OCI-LY1 (cell line): Measurements from ENCODE around the gene ZBTB7C.

Source experiments
- EZH2 ChIP-seq: fragments of 200-600 bp; sonication (generic), shearing (Covaris generic); IDR thresholded peaks from 2 replicates; pipeline ENCODE4 v1.8.0; 2017; ENCODE audit warnings: borderline replicate concordance, mixed run types, mild to moderate bottlenecking, antibody characterized with exemption, low read length, moderate library complexity, mixed read lengths
- TF ChIP-seq, protein P1 (sequence below): fragments of 200-600 bp; sonication (generic), shearing (Covaris generic); IDR thresholded peaks from 2 replicates; pipeline ENCODE4 v1.5.1; 2017; ENCODE audit warnings: mild to moderate bottlenecking, antibody characterized with exemption, low read length, moderate library complexity, mixed read lengths

DNA sequence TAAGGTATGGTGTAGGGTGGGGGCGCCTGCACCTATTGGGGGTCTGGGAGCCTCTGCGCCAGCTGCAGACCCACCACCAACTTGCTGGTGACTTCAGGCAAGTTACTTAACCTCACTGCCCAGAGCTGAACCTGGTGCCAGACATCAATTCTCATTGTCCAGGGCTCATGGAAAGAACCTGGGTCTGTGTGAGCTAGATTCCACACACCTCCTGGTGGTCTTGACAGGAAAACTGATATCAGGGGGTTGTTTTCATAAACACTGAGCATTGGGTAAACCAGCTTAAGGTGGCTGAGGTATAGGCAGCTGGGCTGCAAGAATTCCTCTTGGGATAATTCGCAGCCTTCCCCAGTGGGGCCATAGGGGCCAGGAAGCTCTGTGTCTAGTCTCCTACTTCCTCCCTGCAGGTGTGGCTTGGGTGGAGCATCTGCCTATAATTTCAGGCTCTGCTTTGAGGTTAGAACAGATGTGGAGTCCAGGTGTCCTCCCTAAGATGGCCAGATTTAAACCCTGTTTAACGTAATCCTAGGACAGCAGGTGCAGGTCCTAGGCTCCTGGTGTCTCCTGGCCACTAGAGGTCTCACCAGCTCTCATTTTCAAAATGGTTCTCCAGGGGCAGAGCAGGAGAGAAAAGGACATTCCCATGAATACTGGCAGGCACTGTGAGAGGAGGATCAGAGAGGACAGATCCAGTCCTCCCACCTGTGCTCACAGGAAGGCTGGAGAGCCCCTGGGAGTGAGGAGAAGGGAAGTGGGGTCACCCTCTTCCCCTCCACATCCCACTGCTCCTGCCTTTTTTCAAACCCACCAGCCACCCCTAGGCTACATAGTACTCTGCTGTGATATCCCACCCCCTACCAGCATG lies 378.3 kb downstream of the ZBTB7C start:
- TF ChIP-seq, protein P1, sequence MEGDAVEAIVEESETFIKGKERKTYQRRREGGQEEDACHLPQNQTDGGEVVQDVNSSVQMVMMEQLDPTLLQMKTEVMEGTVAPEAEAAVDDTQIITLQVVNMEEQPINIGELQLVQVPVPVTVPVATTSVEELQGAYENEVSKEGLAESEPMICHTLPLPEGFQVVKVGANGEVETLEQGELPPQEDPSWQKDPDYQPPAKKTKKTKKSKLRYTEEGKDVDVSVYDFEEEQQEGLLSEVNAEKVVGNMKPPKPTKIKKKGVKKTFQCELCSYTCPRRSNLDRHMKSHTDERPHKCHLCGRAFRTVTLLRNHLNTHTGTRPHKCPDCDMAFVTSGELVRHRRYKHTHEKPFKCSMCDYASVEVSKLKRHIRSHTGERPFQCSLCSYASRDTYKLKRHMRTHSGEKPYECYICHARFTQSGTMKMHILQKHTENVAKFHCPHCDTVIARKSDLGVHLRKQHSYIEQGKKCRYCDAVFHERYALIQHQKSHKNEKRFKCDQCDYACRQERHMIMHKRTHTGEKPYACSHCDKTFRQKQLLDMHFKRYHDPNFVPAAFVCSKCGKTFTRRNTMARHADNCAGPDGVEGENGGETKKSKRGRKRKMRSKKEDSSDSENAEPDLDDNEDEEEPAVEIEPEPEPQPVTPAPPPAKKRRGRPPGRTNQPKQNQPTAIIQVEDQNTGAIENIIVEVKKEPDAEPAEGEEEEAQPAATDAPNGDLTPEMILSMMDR: peak; percentile 66
- no peak for TF ChIP-seq EZH2
